Kidney epithelial cell (primary cell): Measurements from ENCODE around the gene YBX3. TPM values are rescaled to one million over a fixed set of nuclear protein-coding genes. Genes with fewer than 3 reads are reported as not detected.

Source experiments
- DNase-seq: peaks from one replicate; pipeline ENCODE4 v3.0.0-alpha.2; 2010; ENCODE audit warnings: low read depth
- H3K27me3 ChIP-seq: 2 replicates; pipeline ENCODE4 v1.6.0; 2011; ENCODE audit warnings: low read length; ENCODE audit not compliant: control insufficient read depth, insufficient read depth
- H3K36me3 ChIP-seq: 2 replicates; pipeline ENCODE4 v1.5.1; 2011; ENCODE audit warnings: low read length; ENCODE audit not compliant: control insufficient read depth, insufficient read depth
- H3K4me3 ChIP-seq: 2 replicates; pipeline ENCODE4 v1.5.1; 2011; ENCODE audit warnings: low read depth, mild to moderate bottlenecking, control low read depth, low read length
- CTCF ChIP-seq: IDR thresholded peaks from 2 replicates; pipeline ENCODE4 v1.5.1; 2011; ENCODE audit warnings: mild to moderate bottlenecking, moderate library complexity, low read length, control low read depth, inconsistent platforms; ENCODE audit not compliant: insufficient read depth, poor library complexity, severe bottlenecking
- total RNA-seq: library from RNA; depleted of rRNA; stranded (reverse); fragments of >200 nt; gene quantifications from 2 replicates; pipeline ENCODE4 v1.2.3, GENCODE V29; 2015

Gene YBX3
- total RNA-seq, 1 donor from 2014 or later: 307 TPM

- DNase-seq: no peak
- Histone ChIP-seq H3K27me3 (no peaks in the 10 kb centered on the region), H3K4me3 (no peak overlapping the region), H3K36me3 (no peaks in the 10 kb centered on the region)
- TF ChIP-seq CTCF: no peak
Measured at GRCh38 chr12:10737249-10737648, 14.1 kb upstream of the YBX3 start.

DNA sequence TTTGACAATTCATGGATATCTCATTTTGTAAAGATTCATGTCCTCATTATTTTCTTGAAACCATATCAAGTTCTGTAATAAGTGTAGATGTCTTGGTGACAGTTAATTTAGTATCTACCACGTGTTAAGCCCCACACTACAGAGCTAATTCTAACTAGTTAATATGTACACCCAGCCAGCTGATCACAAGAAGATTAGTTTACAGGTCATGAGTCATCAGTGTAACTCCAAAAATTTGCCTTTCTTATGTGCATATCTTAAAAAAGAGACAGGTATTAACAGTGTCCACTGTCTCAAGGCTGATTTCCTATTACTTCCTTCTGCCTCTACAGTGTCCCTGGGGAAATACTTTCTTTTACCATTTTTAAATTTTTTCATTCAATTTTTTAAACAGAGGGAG, 13.3 kb upstream of the YBX3 start:
- Histone ChIP-seq H3K4me3 (no peak overlapping the region), H3K36me3 (no peaks in the 10 kb centered on the region), H3K27me3 (no peaks in the 10 kb centered on the region)
- DNase-seq: no peak
- no peak for TF ChIP-seq CTCF

DNA sequence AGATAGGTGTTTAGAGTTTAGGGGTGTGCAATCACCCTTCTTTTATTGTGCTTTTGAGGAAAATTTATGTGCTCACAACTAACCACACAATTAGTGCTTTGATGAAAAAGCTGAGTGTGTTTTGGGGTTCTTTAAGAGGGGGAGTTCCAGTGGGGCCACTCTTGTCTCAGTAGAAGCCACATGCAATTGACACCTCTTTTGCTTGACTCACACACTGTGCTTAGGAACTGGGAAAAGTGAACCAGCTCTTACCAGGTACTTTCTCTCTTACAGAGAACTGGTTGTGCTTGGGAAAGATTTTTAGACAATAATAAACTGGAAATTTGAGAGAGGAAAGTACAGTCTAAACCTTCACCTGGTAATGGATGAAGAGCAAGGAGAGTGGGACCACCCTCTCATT, 12.3 kb upstream of the YBX3 start:
- Histone ChIP-seq H3K4me3 (no peak overlapping the region), H3K27me3 (no peaks in the 10 kb centered on the region), H3K36me3 (no peaks in the 10 kb centered on the region)
- no peak for DNase-seq
- TF ChIP-seq CTCF: no peak

DNA sequence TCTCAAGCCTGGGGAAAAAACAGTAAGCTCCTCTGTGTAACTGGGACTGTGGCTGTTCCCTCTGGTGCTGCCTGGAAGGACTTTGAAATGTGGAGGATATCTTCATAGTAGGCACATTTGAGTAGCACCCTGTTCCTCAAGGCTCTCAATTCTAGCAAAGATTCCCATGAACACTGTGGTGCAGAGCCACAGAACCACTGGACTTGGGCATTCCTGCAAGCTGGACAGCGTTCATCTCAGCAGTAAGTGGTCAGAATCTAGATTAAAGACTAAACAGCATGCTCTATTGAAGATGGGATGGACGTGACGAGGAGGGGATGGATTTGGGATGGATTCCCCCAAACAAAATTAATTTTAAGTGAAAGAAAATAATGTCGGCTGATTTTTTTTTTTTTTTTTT, 9.4 kb upstream of the YBX3 start:
- DNase-seq: no peak
- no peak for TF ChIP-seq CTCF
- H3K4me3 ChIP-seq: no peak overlapping the region

DNA sequence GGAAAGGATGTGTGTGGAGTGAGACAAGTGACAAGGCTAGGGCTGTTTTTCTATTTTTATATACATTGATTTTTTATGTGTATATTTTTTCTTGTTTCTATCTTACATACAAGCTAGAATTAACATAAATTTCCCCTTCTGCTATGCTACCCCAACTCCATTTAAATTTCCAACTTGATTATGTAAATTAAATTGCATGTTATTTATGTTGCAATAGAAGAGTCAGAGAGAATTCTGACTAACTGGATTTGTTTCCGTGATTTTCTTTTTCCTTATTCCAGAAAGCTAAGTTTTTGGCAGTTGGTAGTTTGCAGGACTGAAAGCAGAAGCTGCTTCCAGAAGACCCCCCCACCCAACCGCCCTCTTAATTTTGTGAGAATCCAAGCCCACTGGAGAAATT, 8.9 kb upstream of the YBX3 start:
- no peaks in the 10 kb centered on the region for H3K36me3 ChIP-seq
- no peak for TF ChIP-seq CTCF
- no peaks in the 10 kb centered on the region for H3K27me3 ChIP-seq
- no peak for DNase-seq
- no peak overlapping the region for H3K4me3 ChIP-seq

More for the DNA sequence above, 9.4 kb upstream of the YBX3 start:
- no peaks in the 10 kb centered on the region for H3K27me3 ChIP-seq
- no peaks in the 10 kb centered on the region for H3K36me3 ChIP-seq

DNA sequence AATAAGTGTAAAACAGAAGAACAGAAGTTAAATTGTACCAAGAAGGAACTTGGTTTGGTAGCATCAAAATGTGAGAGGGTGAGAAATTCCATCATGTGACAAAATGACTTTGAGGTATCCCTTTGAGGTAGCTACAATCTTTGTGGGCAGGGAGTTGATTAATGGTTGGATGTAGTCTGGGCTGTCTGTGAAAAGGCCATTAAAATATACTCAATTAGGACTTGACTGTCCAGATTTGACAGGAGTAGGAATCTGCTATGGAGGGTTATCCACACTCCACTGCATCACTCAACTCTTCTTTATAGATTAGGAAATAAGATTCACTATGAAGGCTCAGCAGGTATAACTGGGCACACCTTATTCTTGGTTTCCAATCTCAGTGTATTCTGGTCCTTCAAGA, 7.4 kb upstream of the YBX3 start:
- no peaks in the 10 kb centered on the region for H3K36me3 ChIP-seq
- H3K4me3 ChIP-seq: no peak overlapping the region
- DNase-seq: no peak
- H3K27me3 ChIP-seq: no peaks in the 10 kb centered on the region
- TF ChIP-seq CTCF: no peak
